ENCODE results near the gene TEF.
"Not testable (repeated sequence)": the region's sequence is repeated elsewhere in the genome, so short reads cannot be mapped to it uniquely, and the experiment has no call there.

TEF gene

DNA sequence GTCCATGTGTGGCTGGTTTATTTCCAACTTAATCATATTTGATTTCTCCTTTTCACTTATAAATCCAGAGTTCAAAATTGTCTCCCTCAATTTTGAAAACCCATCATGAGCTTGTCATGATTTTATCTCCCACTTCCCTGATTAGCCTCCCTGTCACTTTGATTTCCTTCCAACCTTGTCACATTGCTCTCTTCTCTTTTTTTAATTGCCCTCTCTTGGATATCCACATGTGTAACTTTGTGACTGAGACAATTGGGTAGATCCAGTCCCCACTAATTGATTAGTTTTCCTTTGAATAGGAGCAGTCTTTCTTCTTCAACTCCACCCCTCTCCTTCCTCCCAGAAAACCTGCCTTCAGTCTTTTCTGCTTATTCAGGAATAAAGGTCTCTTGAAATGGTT, 2.4 kb downstream of the TEF start:
- no peak for DNase-seq

DNA sequence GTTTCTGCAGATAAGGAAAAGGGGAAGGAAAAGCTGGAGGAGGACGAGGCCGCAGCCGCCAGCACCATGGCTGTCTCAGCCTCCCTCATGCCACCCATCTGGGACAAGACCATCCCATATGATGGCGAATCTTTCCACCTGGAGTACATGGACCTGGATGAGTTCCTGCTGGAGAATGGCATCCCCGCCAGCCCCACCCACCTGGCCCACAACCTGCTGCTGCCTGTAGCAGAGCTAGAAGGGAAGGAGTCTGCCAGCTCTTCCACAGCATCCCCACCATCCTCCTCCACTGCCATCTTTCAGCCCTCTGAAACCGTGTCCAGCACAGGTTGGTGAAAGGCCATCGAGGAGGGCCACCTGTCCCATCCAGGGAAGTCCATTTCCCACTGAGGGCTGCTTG, 5.6 kb downstream of the TEF start:
- no peak for DNase-seq

DNA sequence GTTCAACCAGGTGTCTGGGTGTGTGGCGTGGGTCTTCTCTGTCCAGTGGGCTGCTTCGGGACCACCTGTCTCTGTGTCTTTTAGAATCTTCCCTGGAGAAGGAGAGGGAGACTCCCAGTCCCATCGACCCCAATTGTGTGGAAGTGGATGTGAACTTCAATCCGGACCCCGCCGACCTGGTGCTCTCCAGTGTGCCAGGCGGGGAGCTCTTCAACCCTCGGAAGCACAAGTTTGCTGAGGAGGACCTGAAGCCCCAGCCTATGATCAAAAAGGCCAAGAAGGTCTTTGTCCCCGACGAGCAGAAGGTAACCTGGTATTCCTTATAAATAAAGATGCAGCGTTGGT, 12.2 kb downstream of the TEF start:
- DNase-seq: no peak

DNA sequence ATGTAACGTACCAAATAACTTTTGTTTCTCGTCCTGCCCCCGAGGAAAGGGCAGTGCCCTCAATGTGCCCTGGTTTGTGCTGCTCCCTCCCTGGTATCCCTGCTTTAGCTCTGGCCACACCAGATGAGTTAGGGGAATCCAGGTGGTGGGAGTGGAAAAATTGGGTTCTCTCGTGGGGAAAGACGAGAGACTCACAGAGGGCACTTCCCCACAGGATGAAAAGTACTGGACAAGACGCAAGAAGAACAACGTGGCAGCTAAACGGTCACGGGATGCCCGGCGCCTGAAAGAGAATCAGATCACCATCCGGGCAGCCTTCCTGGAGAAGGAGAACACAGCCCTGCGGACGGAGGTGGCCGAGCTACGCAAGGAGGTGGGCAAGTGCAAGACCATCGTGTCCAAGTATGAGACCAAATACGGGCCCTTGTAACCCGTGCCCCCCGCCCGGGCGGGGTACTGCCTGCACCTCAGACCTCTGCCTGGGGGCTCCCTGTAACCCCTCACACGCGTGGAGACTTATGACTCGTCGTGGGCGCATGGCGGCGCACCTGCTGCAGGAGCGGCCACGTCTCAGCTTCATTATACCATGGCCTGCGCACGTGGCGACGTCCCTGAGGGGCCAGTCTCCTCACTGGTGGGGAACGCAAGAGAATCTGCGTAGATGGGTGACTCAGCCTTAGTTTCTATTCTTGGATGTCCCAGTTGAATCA, 13.9 kb downstream of the TEF start:
- no peak for DNase-seq

DNA sequence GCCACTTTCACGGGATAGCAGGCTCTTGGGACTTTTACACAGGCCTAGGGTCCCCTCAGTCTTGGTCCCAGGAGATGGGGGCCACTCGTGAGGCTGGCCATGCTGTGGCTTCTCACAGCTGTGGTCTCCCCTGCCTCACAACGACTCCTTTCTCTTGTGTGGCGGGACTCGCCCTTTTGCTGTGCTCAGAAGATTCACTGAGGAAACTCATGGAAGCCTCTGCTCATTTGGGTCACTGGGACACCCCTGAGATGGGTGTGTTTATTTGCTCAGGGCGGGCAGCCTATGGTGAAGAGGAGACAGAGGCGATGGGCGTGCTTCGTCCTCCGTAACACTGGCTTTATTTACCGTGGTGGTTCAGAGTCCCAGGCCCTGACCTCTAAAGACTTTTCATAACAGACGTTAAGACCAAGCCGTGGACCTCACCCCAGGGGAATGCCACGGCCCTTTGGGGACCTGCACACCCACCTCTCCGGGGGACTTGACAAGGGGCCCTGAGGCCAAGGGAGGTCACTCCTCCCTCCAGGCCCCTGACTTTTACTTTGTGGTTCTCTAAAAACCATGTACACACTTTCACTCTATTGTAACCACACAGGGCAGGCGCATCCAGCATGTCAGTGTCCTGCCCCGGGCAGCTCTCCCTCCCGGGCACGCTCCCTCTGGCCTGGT, 15.5 kb downstream of the TEF start:
- no peak for DNase-seq

DNA sequence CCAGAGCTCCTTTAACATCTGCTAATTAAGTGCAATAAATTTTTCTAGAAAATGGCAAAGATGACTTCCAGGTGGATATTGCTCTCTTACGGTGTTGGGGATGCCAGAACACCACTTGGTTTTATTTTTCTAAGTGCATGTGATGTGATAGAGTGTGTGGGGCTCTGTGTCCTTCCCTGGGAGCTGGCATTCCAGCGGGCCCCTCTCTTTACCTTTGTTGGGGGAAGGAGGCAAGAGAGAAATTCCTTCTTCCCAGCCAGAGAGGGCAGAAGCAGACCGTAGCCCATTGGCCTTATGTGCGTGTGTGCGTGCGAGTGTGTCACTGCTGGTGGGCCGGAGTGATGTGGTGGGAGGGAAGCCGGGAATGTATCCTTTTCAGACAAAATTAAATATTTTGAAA, 17.2 kb downstream of the TEF start:
- no peak for DNase-seq

DNA sequence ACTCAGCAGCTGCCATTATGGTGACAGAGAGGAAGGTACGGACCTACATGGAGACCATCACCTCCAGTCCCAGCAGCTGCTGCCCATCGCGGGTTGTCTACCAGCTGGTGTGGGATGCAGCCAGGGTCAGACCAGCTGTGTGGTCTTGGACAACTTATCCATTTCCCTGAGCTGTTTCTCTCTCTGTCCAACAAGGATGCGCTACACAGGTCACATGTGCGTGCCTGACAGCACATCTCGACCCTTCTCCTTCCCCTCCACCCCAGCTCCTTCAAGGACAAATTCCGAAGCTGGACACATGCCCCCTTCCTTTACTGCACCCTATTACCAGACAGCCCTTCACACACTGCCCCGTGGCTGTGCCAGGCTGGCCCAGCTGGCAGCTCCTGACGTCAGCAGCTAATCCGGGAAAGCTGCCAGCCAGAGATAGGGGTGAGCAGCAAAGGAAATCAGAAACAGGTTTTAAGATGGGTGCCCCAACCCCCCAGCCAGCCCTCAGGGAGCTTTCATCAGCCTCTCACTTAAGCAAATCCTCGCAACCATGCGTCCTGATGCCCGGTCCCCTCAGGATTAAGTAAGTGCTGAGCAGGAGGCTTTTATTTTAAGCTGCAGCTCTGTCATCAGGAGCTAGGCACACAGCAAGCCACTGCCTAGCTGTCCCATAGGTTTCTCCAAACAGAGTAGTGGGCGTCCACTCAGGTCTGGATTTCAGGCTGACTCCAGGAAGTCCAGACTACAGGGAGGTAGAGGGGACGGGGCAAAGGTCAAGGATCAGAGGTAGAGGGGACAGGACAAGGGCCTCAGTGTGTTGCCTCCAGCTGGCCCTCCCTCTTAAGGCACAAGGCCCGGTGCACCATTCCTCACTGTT, 20.3 kb downstream of the TEF start:
- DNase-seq: no peak

DNA sequence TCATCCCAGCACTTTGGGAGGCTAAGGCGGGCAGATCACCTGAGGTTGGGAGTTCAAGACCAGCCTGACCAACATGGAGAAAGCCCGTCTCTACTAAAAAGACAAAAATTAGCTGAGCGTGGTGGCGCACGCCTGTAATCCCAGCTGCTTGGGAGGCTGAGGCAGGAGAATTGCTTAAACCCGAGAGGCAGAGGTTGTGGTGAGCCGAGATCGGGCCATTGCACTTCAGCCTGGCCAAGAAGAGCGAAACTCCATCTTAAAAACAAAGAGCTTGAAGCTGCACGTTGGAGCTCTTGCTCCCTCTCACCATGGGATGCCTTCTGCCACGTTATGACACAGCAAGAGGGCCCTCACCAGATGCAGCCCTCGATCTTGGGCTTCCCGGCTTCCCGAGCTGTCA, 21.1 kb downstream of the TEF start:
- DNase-seq: not testable (repeated sequence)

DNA sequence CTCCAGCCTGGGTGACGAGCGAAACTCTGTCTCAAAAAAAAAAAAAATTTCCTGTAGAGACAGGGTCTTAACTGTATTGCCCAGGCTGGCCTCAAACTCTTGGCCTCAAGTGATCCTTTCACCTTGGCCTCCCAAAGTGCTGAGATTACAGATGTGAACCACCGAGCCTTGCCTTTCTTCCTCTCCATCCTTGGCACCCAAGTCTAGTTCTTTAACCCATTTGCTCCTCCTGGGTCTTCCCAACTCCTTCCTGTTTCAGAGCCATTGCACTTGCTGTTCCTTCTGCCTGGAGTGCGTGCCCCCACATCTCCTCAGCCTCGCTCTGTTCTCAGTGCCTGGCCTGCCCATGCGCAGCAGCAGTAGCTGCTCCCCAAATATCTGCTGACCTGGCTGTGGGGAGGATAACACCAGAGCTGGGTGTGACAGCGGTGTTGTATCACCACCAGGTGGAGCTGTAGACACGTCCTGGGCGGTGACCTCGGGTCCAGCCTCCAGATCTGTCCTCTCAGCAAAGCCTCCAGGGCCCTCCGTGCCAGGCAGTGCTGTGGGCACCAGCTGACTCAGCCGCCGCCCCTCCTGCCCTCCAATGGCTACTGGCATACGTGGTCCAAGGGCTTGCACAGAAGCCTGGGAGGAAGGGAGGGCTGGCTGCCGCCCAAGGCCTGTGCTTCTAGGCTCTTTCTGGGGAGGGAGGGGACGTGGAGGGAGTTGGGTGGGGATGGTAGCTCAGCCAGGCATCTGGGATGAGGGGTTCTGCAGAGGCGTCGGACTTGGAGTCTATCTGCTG, 22.0 kb downstream of the TEF start:
- DNase-seq: peak; percentile 73

DNA sequence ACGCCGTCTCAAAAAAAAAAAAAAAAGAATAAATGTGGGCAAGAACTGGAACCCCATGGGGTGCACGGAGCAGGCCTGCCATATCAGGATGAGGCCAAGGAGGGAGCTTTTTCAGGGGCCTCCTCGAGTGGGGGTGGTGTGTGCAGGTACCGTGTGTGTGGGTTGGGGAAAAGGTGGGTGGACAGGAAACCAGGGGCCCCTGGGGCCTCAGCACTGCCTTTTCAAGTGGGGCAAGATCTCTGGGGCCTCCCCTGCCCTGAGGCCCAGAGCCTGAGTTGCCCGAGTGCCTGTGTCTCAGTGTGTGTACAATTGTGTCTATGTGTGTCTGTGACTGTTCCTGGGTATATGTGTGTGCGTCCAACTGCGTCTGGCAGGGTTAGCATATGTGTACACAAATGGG, 23.8 kb downstream of the TEF start:
- DNase-seq: no peak

DNA sequence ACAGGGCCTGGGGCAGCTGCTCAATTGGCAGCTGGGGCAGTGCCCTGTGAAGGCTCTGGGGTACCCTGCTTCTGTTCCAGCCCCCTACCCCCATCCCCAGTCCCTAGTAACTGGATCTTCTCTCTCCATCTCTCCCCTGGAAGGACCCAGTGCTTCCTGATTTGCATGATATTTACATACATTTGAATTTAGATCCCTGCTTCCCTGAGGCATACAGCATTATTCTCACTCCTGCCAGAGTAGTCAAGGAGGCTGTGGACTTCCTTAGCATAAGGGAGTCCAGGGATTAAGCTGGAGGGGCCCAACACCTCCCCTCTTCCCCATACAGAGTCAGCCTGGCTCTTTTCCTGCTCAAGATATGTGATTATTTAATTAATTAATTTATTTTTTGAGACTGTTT, 24.7 kb downstream of the TEF start:
- no peak for DNase-seq

DNA sequence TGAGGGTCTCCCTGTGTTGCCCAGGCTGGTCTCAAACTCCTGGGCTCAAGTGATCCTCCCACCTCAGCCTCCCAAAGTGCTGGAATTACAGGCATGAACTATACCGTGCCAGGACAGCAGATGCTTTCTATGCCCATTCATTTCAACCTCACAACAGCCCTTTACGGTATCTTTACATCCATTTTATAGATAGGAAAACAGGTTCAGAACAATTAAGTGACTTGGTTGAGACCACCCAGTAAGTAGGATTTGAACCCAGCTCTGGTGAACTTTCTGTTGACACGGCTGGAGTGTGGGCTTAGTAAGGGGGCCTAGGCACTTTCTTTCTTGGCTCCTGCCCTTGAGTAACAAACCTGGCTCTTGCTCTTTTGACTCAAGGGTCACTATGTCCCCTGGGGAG, 25.7 kb downstream of the TEF start:
- DNase-seq: no peak

DNA sequence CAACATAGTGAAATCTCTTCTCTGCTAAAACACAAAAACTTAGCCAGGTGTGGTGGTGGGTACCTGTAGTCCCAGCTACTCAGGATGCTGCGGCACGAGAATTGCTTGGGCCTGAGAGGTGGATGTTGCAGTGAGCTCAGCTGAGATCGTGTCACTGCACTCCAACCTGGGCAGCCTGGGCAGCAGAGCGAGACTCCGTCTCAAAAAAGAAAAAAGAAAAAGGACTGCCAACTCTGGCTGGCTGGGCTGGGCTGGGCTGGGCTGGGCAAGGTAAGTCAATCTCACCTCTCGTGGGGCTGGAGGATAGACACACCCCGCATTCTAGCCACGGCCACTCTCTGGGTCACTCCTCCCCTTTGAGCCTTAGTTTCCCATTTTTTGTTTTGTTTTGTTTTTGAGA, 26.9 kb downstream of the TEF start:
- DNase-seq: no peak

DNA sequence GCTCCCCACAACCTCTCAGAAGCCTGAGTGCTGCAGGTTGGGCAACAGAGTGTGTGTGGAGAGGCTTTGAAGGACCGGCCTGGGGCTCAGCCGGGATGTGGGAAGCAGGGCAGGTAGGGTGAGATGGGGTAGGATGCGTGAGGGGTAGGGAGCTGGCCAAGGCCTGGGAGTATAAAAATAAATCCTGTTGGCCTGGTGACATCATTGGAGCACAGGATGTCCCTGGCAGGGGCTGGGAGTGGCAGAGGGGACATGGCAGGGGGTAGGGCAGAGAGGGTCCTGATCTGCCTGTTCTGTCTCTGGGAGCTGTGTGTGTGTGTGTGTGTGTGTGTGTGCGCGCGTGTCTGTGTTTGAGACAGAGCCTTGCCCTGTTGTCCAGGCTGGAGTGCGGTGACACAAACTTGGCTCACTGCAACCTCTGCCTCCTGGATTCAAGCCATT, 28.6 kb downstream of the TEF start:
- no peak for DNase-seq

DNA sequence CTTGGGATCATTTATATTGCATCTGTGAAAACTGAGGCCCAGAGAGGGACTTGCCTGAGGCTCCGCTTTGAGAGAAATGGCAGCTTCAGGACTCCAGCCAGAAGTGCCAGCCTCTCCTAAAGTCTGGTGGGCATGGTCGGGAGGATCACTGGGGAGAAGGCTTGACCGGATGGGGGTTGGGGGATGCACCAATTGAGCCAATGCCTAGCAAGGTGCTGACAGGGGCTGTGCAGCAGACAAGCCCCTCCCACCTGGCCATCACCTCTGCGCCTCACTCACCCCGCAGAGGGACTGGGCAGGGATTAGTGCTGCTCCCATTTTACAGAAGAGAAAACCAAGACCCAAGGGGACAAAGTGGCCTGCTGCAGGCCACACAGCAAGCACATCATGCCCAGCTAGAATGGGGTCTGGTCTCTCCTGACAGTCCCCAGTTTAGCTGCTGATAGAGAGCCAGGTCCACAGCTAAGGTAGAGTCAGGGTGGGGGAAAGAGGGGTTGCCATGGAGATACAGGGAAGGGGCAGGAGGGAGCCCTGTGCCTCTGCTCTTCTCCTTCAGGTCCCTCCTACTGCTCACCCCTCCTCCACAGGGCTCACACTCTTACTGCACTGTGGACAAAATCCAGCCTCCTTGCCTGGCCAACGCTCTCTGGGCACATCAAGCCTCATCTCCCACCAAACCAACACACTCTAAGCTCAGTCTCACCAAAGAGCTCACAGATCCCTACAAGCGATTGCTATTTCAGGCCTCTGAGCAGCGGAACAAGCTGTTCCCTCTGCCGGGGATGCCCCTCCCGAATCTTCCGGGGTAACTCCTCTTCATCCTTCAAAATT, 29.5 kb downstream of the TEF start:
- no peak for DNase-seq

DNA sequence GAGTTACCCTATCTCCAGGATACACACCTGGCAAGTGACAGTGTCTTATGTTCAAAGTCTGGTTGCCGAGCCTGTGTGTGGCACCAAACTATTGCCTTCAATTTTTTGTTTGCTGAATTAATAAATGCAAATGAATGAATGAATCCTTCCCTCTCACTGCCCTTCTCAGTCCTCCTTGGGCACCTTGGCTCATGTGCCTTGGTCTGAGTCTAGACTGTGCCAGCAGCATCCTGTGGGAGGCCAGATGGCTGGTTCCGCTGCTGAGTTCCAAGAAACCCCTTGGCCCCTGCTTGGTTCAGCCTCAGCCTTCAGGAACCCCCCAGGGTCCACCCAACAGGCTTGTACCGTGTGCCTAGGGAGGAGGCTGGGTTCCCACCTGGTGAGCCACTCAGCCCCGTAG, 33.8 kb downstream of the TEF start:
- no peak for DNase-seq

DNA sequence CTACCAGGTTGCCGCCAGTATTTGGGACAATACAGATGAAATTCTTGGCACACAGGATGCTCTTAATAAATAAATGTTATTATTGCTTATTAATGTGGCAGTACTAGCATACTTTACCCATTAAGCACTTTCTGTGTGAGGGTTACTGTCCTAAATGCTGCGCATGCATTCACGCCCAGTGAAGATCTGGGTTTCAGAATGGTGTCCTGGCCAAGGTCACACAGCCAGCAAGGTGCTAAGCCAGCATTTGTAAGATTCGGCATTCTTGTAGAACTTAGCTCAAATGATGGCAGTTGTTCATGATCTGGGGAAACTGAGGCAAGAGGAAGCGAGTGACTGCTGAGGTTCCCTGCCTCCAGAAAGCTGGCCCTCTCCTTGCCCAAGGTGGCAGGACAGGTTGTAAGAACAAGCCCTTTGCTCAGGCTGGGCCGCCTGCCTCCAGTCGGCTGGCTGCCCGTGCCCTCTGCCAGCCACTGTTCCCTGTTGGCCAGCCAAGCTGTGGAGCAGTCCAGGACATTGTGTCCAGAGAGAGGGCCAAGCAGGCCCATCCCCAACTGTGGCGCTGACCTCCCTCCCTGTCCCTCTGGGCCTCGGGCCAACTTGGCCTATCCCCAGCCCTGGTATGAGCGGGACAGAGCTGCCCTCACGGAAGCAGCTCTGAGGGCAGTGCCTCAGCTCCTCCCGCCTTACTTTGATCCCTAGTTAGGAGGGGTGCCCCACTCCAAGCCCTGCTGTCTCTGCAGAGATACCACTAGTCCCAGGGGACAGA, 36.1 kb downstream of the TEF start:
- DNase-seq: no peak

DNA sequence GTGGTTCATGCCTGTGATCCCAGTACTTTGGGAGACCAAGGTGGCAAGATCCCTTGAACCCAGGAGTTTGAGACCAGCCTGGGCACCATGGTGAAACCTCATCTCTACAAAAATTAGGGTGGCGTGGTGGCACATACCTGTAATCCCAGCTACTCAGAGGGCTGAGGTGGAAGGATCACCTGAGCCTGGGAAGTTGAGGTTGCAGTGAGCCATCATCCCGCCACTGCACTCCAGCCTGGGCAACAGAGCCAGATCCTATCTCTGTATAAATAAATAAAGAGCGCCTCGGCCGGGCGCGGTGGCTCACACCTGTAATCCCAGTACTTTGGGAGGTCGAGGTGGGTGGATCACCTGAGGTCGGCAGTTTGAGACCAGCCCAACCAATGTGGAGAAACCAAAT, 37.0 kb downstream of the TEF start:
- no peak for DNase-seq

DNA sequence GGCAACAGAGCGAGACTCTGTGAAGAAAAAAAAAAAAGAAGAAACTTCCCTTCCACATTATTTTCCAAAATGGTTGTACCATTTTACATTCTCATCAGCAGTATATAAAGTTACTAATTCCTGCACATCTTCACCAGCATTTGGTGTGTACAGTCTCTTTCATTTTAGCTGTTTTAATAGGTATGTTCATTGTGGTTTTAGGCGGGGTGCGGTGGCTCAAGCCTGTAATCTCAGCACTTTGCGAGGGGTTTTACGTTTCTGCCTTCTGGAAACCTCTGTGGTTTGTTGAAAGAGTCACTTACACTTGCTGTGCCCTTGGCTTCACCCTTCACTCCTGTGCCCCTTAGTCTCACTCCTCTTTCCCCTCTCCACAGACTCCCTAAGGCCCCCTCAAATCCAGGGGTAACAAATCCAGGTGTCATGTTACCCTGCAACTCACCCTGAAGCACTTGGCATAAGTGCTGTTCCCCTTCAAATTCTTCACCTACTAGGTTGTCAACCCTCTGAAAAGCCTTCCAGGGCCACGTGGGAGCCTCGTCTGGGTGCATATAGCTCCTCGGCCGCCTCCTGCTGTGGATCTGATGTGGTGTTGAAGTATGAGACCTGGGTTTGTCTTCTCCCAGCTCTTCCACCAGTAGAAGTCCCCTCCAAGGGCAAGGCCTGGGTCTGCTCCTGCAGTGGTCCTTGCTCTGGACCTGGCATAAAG, 44.1 kb downstream of the TEF start:
- no peak for DNase-seq

DNA sequence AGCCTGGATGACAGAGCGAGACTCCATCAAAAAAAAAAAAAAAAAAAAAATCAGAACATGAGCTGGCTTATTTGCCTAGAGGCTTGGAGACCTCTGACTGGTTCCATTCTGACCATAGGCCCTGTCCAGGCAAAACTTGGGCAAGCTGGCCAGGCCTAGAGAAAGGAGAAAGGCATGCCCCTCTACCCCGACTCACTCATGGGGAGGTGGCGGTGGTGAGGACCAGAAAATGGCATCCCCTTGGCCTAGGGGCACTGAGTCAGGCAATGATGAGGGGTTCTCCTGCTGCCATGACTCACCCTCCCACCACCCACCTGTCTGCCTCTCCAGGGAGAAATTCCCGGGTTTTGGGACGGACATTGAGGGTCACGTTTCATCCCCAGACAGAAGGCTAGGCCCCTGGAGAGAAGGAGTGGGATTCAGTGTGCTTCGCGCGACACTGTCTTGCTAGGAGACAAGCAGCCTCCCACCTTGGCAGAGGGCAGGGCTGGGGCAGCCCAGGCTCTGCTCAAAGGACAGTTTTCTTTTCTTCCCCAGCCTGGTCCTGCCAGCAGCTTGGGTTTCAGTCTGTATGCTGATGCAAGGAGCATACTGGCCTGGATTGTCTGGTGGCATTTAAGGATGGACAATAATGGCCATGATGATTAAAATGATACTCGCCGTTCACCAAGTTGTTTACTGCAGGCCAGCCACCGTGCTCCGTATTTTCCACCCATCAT, 47.6 kb downstream of the TEF start:
- no peak for DNase-seq

Data from GDM1 (cell line).